AG08396 (cell line): ENCODE measurements around the gene MN1.
A peak's percentile ranks its signal among the peaks of the same experiment; 100 is the strongest.
"Not testable (repeated sequence)": the region's sequence is repeated elsewhere in the genome, so short reads cannot be mapped to it uniquely, and the experiment has no call there.

Experiments
- DNase-seq: peaks from one replicate; pipeline ENCODE4 v3.0.0; 2012; ENCODE audit warnings: low spot score, mixed read lengths

MN1 gene

DNA sequence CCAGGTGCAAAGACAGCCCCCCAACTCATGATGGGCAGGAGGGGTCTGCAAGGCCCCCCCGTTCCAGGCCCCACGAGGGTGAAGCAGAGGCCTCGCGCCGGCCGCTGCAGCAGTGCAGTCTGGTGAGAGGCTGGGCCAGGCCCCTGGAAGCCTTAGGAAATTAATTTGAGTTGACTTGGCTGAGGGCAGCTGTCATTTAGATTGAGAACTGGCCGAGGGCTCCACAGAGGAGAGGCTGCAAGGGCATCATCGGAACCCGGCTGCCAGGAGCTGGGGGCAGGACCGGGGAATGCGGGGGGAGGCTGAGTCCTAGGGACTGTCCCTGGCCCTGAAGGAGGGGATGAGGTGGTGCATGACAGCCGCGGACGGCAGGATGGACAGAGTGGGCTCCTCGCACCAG, 39.9 kb downstream of the MN1 start:
- DNase-seq: no peak

DNA sequence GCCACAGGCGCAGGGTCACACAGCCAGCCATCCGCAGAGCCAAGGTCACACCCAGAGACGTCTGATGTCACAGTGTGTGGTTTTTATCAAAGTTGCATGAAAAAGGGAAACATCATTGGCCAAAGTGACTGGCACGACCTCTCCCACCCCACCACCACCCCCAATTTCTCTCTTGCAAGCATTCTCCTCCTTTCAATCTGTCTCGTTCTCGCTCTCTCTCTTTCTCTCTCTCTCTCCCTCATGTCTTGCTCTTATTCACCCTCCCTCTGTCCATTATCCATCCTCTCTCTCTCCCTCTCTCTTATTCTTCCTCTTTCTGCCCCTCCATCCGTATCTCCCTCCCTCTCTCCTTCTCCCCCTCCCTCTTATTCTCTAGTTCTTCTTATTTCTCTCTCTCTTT, 40.6 kb downstream of the MN1 start:
- no peak for DNase-seq

DNA sequence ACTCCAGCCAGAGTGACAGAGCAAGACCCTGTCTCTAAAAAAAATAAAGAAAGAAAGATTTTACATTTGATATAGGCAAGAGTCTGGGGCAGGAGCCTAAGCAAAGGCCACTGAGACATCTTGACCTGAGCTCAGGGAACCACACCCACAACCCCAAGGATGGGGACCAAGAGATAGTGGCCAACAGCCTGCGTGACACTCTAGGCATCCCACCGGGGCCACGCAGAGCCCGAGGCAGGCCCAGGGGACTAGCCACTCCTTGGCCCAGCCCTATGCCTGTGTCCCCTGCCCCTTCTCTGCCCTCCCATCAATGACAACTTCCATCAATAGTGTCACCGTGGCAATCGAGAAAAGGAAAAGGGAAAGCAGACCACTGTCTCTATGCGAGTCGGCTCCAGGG, 41.1 kb downstream of the MN1 start:
- DNase-seq: no peak

DNA sequence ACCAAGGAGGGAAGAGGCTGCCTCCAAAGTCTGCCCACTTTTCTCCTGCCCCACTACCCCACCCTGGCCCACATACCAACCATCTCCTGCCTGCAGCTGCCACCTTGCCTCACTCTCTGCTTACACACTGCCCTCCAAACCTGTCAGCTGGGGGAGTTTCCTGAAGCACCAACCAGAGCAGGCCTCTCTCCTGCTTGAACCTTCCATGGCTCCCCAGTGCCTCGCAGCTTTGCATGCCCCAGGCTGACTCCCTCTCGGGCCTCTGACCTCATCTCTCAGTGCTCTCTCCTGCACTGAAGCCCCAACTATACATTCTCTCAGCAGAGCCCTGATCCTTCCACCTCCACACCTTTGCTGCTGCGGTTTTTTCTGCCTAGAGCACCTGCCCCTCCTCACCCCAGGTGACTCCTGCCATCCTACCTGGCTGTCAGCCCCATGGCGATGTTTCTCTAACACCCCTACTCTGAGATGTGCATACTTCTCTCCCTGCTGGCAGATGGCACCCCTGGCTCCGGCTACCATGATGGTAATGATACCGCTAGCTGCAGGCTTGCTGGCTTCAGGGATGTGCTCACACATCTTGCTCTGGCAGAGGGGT, 43.5 kb downstream of the MN1 start:
- DNase-seq: no peak

DNA sequence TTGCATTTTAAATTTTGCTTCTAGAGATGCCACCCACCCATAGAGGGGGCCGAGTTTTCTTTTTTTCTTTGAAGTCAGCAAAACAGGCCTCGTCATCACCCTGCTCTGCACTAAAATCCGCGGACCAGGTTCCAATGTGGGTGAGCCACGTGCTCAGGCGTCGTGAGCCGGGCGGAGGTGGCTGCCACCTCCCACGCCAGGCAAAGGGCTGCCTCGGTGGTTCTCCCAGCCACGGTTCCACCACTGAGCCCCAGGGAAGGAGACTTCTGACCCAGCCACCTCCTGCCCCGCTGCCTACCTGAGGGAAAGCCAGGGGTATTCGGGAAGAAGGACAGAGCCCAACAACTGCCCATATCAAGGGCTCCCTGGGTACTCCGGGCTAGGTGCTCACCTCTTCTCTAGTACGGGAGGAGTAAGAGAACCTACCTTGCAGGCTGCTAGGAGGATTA, 45.3 kb downstream of the MN1 start:
- DNase-seq: no peak

DNA sequence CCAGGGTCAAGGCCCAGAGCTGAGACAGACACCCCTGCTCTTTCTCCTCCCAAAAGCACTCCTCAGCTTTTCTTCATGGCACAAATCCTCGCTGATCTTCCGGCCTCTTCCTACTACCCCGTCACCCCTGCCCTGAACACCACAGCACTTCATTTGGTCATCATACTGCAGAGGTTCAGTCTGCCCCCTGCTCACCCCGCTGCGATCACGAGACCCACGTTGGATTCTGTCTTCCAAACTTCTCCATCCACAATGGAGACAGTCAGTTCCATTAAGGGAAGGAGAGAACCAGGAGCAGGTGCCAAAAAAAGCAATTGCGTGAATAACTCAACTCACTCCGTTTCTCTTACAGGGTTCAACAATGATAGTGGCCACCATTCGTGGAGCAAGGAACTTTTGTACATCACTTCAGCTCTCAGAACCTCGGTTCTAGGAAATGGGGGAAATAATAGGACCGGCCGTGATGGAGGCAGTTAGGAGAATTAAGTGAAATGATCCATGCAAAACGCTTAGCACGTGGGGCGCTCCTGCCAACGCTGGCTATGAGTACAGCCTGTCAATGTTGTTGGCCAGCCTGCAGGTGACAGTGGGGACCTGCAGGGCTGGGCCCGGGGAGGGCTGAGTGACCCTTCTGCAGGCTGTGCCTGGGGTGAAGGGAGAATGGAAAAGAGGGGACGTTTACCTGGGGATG, 45.9 kb downstream of the MN1 start:
- no peak for DNase-seq

DNA sequence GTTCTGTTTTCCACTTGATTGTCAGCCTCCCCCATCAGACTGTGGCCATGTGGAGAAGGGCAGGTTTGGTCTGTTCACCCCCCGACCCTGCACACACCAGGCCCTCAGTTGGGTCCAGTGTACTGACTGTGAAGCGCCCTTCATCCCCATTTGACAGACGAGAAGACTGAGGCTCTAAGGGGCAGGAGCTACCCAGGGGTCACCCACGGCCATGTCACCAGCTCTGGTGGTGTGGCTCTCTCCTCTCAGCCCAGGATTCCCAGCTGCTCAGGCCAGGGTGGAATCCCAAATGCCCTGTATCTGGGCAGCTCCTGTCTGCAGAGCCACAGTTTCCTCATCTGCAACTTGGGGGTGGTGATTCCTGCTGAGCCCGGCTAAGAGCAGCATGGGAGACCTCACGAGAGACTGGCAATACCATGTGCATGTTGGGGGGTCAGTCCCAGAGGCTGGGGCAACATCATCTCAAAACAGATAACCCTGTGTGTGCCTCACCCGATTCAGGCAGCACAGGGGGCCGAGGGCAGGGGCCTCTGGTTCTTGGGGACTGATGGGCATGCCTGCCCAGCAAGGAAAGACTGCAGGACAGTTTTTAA, 46.6 kb downstream of the MN1 start:
- DNase-seq: no peak

DNA sequence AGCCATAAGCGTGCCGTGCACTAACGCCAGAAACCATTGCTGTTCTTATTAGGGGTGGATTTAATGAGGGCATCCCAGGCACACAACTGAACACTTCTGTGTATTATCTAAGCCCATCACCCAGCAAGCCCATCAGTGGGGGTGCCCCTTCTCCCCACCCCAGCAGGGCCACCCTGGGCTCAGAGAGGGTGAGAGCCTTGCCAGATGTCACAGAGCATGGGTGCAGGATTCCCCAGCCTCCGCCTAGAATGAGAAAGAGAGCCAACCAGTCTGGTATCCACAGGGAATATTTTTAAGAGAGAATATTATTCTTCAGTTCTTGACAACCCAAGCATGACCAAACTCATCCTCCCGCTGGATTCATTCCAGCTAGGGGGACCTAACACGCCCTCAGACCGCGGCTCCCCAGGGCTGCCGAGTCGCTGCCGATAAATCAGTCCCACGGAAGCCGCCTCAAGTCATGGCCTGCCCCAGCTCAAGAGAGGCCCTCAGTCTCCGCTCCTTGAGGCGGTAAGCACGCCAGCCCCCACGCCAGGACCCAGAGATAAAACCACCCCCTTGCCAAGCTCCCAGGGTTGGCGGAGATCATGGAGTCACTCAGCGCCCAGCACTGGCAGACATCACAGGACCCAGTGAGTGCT, 47.2 kb downstream of the MN1 start:
- DNase-seq: no peak

DNA sequence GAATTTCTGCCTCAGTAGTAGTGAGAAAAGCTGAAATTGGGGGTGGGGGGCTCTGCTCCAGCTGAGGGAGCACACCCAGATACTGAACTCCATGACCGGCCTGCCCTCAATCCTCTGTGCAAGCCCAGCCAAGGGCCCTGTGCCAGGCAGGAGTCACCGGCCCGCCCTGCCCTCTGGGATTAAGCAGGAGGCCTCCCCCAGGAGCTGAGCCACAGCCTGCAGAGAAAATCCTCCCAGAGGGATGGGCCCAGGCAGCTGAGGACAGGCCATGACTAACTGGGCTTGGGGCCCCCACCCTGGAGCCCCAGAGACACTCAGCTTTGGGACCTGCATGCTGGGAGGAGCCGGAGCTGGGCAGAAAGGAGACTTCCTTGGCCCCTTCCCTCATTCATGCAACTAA, 48.8 kb downstream of the MN1 start:
- DNase-seq: no peak

DNA sequence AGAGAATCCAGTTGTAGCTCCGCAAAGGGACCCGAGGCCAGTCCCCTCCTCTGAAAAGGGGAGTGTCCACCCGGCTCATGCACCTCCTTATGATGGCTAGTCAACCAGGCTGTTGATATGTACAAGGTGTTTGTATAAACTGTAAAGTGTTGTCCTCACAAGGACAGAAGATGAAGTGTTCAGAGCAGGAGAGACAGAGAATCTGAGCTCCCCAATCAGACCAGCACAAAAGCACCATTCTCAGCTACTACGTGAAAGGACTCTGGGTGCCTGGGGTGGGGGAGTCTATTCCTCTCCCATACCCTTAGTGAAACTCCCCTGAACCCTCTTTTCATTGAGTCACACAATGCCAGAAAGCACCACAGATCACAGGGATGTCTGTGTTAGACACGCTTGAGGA, 49.4 kb downstream of the MN1 start:
- no peak for DNase-seq

DNA sequence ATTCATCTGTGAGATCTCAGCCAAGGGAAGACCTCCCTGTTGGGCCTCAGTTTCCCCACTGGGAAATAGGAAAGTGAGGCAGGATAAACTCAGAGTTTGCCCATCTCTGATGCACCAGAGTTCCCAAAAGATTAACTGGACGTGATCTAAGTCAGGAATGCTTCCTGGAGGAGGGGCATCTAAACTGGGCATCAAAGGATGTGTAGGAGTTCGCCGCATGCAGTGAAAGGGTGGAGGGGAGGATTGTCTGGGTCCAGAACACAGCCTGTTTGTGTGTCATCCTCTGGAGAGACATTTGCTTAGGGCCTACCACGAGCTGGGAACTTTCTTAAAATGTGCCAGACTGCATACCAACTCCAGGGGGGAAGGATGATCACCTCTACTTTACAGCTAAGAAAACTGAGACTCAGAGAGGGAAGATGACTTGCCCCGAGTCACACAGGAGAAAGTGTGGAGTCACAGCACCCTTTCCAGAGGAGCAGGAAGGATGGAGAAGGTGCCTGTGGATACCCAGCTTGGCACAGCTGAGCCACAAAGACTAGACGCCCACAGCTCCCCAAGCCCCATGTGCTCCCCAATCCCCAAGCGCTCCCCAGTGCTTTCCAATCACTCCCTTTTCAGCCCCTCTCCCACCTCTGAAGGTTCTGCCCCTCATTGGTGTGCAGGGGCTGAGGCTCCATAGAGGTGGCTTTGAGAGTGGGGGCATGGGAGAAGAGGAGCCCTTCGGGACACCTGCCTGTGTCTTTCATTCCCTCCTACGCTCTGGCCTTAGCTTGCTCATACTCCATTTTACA, 50.1 kb downstream of the MN1 start:
- DNase-seq: no peak

DNA sequence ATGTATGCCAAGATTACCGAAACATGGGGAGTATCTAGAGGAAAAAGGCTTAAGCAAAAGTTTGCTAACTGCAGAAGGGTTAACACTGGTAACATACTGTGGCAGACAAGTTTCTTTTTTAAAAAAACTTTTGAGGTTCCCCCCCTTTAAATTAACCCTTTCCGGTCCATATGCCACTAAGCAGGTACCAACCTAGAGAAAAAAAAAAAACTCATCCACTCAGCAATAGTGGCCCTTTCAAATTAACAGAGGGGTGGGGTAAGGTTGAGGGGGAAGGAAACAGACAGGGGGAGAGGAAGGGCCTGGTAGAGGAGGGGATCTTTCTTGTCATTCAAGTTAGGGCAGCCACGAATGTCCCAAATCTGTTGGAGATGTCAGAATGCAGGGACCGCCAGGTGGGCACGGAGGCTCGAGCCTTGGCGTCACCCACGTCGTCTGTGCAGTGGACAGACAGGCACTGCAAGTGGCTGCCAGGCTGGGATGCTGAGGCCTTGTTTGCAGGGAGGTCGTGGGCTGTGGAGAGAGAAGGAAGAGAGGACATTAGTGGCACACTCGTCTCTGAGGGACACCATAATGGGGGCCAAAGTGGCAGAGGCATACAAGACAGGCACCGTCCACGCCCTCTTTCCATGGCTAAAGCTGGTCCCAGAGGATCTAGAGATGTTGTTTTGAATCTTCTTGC, 50.8 kb downstream of the MN1 start:
- no peak for DNase-seq

DNA sequence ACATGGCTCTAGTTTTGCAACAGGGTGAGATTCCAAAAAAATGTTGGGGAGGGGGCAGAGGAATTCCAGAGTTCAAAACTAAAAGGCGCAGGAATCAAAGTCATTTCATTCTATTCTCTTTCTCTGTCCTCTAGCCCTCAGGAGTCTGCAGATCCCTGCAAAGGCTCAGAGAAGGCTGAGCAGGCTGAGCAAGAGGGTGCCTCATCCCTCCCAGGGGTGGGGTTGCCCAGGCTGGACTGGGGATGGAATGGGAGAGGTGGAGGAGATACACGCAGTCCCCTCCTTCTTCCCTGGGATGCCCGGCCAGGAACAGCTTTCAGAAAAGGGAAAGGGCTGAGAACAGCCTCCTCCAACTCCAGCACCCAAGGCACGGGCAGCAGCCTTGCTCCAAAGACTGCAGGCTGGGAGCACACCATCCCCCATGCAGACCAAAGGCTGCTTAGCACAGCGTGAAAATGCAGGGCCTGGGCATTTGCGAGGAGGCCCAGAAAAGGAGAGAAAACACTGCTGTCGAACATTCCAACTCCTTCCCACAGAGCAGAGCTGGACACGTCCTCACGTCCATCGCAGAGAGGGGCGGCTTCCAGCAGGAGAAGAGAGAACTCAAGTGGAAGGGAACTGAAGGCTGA, 51.8 kb downstream of the MN1 start:
- peak; percentile 32 for DNase-seq

DNA sequence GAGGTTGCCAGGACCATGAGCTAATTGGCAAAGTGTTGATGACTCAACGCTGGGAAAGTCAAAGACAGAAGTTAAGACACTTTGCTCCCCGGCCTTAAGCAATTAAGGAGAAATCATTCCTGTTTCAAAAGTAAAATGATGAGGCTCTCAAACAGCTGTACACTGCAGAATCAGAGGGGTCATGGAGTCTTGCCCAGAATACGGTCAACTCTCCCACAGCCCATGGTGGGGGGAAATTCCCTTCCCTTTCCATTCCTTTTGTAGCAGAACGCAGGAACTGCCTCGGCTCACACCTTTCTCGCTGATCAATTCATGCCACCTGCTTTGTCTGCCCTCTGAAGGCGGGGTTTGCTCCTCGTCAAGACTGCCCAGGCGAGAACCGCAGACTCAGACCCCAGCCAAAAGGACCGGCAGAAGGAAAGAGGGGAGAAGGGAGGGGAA, 52.8 kb downstream of the MN1 start:
- DNase-seq: peak; percentile 35

DNA sequence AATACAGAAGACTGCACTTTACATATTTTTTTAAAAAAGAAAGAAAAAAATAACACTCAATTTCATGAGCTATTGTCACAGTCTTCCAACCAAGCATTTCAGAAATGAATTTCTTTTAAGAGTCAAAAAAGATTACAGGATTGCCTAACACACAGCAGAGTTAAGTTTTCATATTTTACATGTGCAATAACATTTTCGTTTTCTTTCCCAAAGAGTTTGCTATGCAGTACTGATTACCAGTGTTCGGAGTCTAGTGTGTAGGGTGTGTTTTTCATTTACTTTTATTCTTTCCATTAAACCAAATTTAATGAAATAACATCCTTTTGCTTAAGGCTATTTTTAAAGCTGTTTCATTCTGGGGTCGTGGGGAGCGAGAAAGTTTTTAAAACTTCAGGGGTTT, 53.2 kb downstream of the MN1 start:
- no peak for DNase-seq

DNA sequence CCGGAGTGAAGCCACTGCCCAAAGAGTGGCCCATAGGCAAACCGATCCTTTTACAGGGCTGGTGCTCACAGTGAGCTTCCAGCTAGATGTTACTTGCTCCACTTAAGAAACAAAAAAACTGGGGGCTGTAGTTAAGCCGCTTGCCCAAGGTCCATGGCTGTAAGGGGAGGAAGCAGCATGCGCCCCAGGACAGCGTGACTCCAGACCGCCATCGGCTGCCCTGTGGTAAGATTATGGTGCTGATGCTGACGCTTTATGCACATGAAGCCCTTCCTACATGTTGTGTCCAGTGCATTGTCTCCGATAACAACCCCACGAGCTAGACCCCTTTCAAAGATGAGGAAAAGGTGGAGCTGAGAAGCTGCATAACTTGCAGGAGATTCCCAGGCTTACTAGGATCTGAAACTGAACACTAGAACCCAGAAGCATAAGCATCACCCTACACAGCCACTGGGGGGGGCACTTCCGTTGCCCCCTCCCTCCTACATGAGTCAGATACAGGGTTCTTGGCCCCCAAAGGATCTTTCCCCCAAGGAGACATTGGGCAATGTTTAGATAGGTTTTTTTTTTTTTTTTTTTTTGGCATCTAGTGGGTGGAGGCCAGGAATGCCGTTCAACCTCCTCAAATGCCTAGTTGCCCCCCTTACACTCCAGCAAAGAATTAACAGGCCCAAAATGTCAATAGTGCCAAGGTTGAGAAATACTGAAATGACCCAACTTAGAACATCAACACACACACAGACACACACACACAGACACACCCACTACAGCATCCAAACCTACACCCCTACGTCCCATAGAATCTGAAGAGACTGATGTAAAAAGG, 53.9 kb downstream of the MN1 start:
- DNase-seq: no peak

DNA sequence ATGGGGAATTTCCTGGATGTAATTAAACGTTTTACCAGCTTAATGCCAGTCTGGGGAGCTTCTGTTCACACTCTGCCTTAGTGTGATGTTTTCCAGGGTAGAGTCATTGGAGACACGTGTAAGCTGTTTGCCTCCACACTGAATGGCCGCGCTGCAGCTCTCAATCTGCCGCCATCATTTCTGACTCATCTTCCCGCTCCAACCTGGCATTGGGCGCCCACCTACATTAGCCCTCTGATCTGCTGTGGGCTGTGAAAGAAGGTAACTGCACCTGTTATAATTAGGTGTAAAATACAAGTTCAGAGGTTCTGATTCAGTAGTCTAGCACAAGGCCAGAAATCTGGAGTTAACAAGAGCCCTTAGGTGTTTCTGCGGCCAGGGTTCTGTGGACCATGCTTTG, 54.6 kb downstream of the MN1 start:
- DNase-seq: no peak

DNA sequence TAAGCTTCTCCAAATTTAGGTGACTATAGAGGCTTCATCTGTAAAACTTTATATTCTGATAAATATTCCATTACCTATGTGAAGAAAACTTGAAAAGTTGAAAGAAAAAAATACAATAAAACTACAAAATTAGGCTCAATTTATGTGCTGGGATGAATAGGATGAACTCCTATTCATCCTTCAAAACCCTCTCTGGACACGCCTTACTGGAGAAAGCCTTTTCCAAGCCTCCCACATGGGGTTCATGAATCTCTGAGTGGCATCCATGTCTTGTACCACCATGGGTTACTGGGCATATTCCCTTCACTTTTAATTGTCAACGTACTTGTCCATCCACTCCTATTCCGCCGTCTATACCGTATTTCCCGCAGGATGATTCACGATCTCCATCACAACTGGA, 55.7 kb downstream of the MN1 start:
- DNase-seq: no peak

DNA sequence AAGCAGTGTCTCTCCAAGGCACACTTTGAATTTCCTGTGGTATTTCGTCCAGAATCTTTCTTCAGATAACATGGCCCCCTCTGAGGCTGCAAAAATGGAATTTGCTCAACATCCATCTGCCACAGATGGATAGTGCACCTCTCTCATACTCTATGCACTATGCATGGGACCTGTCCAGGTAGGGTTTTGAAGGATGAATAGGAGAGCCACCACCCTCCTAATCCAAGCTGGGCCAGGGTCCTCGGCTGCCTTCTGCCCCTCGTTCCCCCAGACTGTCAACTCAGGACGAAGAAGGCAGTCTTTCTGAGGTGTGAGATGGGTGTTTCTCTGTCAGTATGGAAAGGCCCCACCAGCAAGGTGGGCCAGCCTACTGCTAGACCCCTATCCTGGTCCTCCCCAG, 56.4 kb downstream of the MN1 start:
- no peak for DNase-seq

DNA sequence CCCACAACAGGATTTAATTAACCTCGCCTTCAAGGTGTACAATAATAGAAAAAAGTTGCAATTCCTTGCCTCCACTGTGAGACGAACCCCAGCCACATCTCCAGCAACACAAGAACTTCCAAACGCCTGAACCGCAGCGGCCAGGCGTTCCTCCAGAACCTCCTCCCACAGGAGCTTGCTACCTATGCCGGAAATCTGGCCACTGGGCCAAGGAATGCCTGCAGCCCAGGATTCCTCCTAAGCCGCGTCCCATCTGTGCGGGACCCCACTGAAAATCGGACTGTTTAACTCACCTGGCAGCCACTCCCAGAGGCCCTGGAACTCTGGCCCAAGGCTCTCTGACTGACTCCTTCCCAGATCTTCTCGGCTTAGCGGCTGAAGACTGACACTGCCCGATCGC, 57.5 kb downstream of the MN1 start:
- DNase-seq: not testable (repeated sequence)
